ENCODE results near the gene UGT3A1.
"Not testable (repeated sequence)": the region's sequence is repeated elsewhere in the genome, so short reads cannot be mapped to it uniquely, and the experiment has no call there.

Gene UGT3A1

GRCh38 chr5:35990941-35991611 lies at the start of gene UGT3A1:
TSS of gene UGT3A1 (minus strand) at chr5:35991390. CDS start at chr5:35991240, 150 bp downstream.
- DNase-seq (ENCODE audit: low spot score): no peak

GRCh38 chr5:36035696-36036095 lies 44.5 kb upstream of the UGT3A1 start:
- DNase-seq (ENCODE audit: low spot score): no peak

GRCh38 chr5:36034536-36035134 lies 43.4 kb upstream of the UGT3A1 start:
- not testable (repeated sequence) for DNase-seq (ENCODE audit: low spot score)

GRCh38 chr5:36033486-36033885 lies 42.3 kb upstream of the UGT3A1 start:
- no peak for DNase-seq (ENCODE audit: low spot score)

GRCh38 chr5:36033047-36033446 lies 41.9 kb upstream of the UGT3A1 start:
- DNase-seq (ENCODE audit: low spot score): no peak

- no peak for DNase-seq (ENCODE audit: low spot score)
Measured at GRCh38 chr5:36031223-36031622, 40.0 kb upstream of the UGT3A1 start.

GRCh38 chr5:36029914-36030313 lies 38.7 kb upstream of the UGT3A1 start:
- DNase-seq (ENCODE audit: low spot score): no peak

- no peak for DNase-seq (ENCODE audit: low spot score)
Measured at GRCh38 chr5:36028816-36029465, 37.8 kb upstream of the UGT3A1 start.

GRCh38 chr5:36027711-36028110 lies 36.5 kb upstream of the UGT3A1 start:
- no peak for DNase-seq (ENCODE audit: low spot score)

- DNase-seq (ENCODE audit: low spot score): no peak
Measured at GRCh38 chr5:36026706-36027465, 35.7 kb upstream of the UGT3A1 start.

- DNase-seq (ENCODE audit: low spot score): not testable (repeated sequence)
Measured at GRCh38 chr5:36022246-36022645, 31.1 kb upstream of the UGT3A1 start.

- DNase-seq (ENCODE audit: low spot score): not testable (repeated sequence)
Measured at GRCh38 chr5:36019584-36019983, 28.4 kb upstream of the UGT3A1 start.

GRCh38 chr5:36017622-36018021 lies 26.4 kb upstream of the UGT3A1 start:
- DNase-seq (ENCODE audit: low spot score): no peak

- no peak for DNase-seq (ENCODE audit: low spot score)
Measured at GRCh38 chr5:36017004-36017403, 25.8 kb upstream of the UGT3A1 start.

GRCh38 chr5:36013182-36013581 lies 22.0 kb upstream of the UGT3A1 start:
- DNase-seq (ENCODE audit: low spot score): no peak

GRCh38 chr5:36009698-36010097 lies 18.5 kb upstream of the UGT3A1 start:
- no peak for DNase-seq (ENCODE audit: low spot score)

- no peak for DNase-seq (ENCODE audit: low spot score)
Measured at GRCh38 chr5:36007366-36007765, 16.2 kb upstream of the UGT3A1 start.

- DNase-seq (ENCODE audit: low spot score): no peak
Measured at GRCh38 chr5:36006163-36006562, 15.0 kb upstream of the UGT3A1 start.

GRCh38 chr5:36001032-36001431 lies 9.8 kb upstream of the UGT3A1 start:
- DNase-seq (ENCODE audit: low spot score): no peak

GRCh38 chr5:35999547-35999946 lies 8.4 kb upstream of the UGT3A1 start:
- DNase-seq (ENCODE audit: low spot score): no peak

- no peak for DNase-seq (ENCODE audit: low spot score)
Measured at GRCh38 chr5:35996076-35996475, 4.9 kb upstream of the UGT3A1 start.

- DNase-seq (ENCODE audit: low spot score): no peak
Measured at GRCh38 chr5:35990520-35990919, 670 bp downstream of the UGT3A1 start.

- no peak for DNase-seq (ENCODE audit: low spot score)
Measured at GRCh38 chr5:35988529-35988928, 2.7 kb downstream of the UGT3A1 start.
